IPS-15b (cell line): Measurements from ENCODE around the gene FNTB.

ENCODE experiments used
- H3K27me3 ChIP-seq: one replicate; pipeline ENCODE4 v1.6.1; 2013; ENCODE audit warnings: low read length; ENCODE audit not compliant: control insufficient read depth, insufficient read depth
- H3K36me3 ChIP-seq: one replicate; pipeline ENCODE4 v1.6.1; 2013; ENCODE audit warnings: low read length; ENCODE audit not compliant: control insufficient read depth, insufficient read depth
- H3K4me1 ChIP-seq: one replicate; pipeline ENCODE4 v1.6.1; 2013; ENCODE audit warnings: mild to moderate bottlenecking, low read length; ENCODE audit not compliant: control insufficient read depth, insufficient read depth
- H3K4me3 ChIP-seq: one replicate; pipeline ENCODE4 v1.5.1; 2013; ENCODE audit warnings: low read depth, low read length
- H3K9ac ChIP-seq: one replicate; pipeline ENCODE4 v1.6.1; 2013; ENCODE audit warnings: low read depth, mild to moderate bottlenecking, low read length
- H3K9me3 ChIP-seq: one replicate; pipeline ENCODE4 v1.6.1; 2013; ENCODE audit warnings: mild to moderate bottlenecking, low read length; ENCODE audit not compliant: control insufficient read depth, insufficient read depth

Gene FNTB

GRCh38 chr14:64986648-64987437, at the start of gene FNTB:
Gene FNTB (plus strand): TSS chr14:64986895. CDS start chr14:64986954, 59 bp downstream.
- no peaks in the 10 kb centered on the region for H3K9me3 ChIP-seq
- H3K4me1 ChIP-seq: no peaks in the 10 kb centered on the region
- peaks cover 3% of the 10 kb centered on the region for H3K27me3 ChIP-seq
- peak within 1 kb of the TSS; percentile 95 for H3K9ac ChIP-seq
- peak within 1 kb of the TSS; percentile 92 for H3K4me3 ChIP-seq
- H3K36me3 ChIP-seq: no peaks in the 10 kb centered on the region

GRCh38 chr14:64937171-64937820, 49.4 kb upstream of the FNTB start:
- Histone ChIP-seq H3K27me3 (no peaks in the 10 kb centered on the region), H3K9ac (no peak overlapping the region), H3K4me3 (no peak overlapping the region), H3K4me1 (no peaks in the 10 kb centered on the region), H3K9me3 (no peaks in the 10 kb centered on the region), H3K36me3 (no peaks in the 10 kb centered on the region)

- no peak overlapping the region for H3K4me3 ChIP-seq
- no peaks in the 10 kb centered on the region for H3K9me3 ChIP-seq
- H3K36me3 ChIP-seq: no peaks in the 10 kb centered on the region
- no peaks in the 10 kb centered on the region for H3K27me3 ChIP-seq
- no peak overlapping the region for H3K9ac ChIP-seq
- no peaks in the 10 kb centered on the region for H3K4me1 ChIP-seq
Observed at GRCh38 chr14:64937821-64938193, 48.9 kb upstream of the FNTB start.

GRCh38 chr14:64938972-64939816, 47.5 kb upstream of the FNTB start:
- no peak overlapping the region for H3K4me3 ChIP-seq
- no peak overlapping the region for H3K9ac ChIP-seq
- no peaks in the 10 kb centered on the region for H3K27me3 ChIP-seq
- H3K36me3 ChIP-seq: no peaks in the 10 kb centered on the region
- H3K4me1 ChIP-seq: peaks cover 4% of the 10 kb centered on the region
- no peaks in the 10 kb centered on the region for H3K9me3 ChIP-seq

- no peaks in the 10 kb centered on the region for H3K9me3 ChIP-seq
- H3K9ac ChIP-seq: no peak overlapping the region
- no peak overlapping the region for H3K4me3 ChIP-seq
- H3K27me3 ChIP-seq: no peaks in the 10 kb centered on the region
- peaks cover 4% of the 10 kb centered on the region for H3K4me1 ChIP-seq
- no peaks in the 10 kb centered on the region for H3K36me3 ChIP-seq
Observed at GRCh38 chr14:64939817-64940190, 46.9 kb upstream of the FNTB start.

GRCh38 chr14:64940336-64940910, 46.3 kb upstream of the FNTB start:
- no peaks in the 10 kb centered on the region for H3K27me3 ChIP-seq
- no peaks in the 10 kb centered on the region for H3K36me3 ChIP-seq
- H3K4me1 ChIP-seq: peaks cover 4% of the 10 kb centered on the region
- H3K4me3 ChIP-seq: no peak overlapping the region
- no peaks in the 10 kb centered on the region for H3K9me3 ChIP-seq
- no peak overlapping the region for H3K9ac ChIP-seq

- Histone ChIP-seq H3K36me3 (peaks cover 5% of the 10 kb centered on the region), H3K4me1 (peaks cover 4% of the 10 kb centered on the region), H3K4me3 (no peak within 1 kb of the TSS), H3K9me3 (no peaks in the 10 kb centered on the region), H3K27me3 (no peaks in the 10 kb centered on the region), H3K9ac (no peak within 1 kb of the TSS)
Observed at GRCh38 chr14:64942531-64943111, 44.1 kb upstream of the FNTB start, which contains the start of gene GPX2. Gene GPX2 (minus strand): TSS chr14:64942745. CDS start chr14:64942726, 19 bp downstream.

GRCh38 chr14:64943556-64943955, 43.1 kb upstream of the FNTB start:
- Histone ChIP-seq H3K27me3 (no peaks in the 10 kb centered on the region), H3K36me3 (peaks cover 15% of the 10 kb centered on the region), H3K9me3 (no peaks in the 10 kb centered on the region), H3K9ac (no peak overlapping the region), H3K4me1 (peaks cover 4% of the 10 kb centered on the region), H3K4me3 (no peak overlapping the region)

GRCh38 chr14:64944041-64944440, 42.7 kb upstream of the FNTB start:
- H3K36me3 ChIP-seq: peaks cover 18% of the 10 kb centered on the region

GRCh38 chr14:64944861-64945260, 41.8 kb upstream of the FNTB start:
- Histone ChIP-seq H3K36me3 (peaks cover 20% of the 10 kb centered on the region), H3K4me1 (peaks cover 4% of the 10 kb centered on the region)

More at GRCh38 chr14:64944041-64944440, 42.7 kb upstream of the FNTB start:
- no peak overlapping the region for H3K4me3 ChIP-seq
- no peak overlapping the region for H3K9ac ChIP-seq
- H3K27me3 ChIP-seq: no peaks in the 10 kb centered on the region
- peaks cover 4% of the 10 kb centered on the region for H3K4me1 ChIP-seq
- H3K9me3 ChIP-seq: no peaks in the 10 kb centered on the region

More at GRCh38 chr14:64944861-64945260, 41.8 kb upstream of the FNTB start:
- Histone ChIP-seq H3K4me3 (no peak overlapping the region), H3K27me3 (no peaks in the 10 kb centered on the region), H3K9me3 (no peaks in the 10 kb centered on the region), H3K9ac (no peak overlapping the region)
